Measurements from ENCODE around the gene THEMIS2. TPM values are rescaled to one million over a fixed set of nuclear protein-coding genes. Genes with fewer than 3 reads are reported as not detected.

THEMIS2 gene
- total RNA-seq, 1 donor from 2014 or later, result 4.6 TPM

GRCh38 chr1:27884006-27884954, 11.9 kb downstream of the THEMIS2 start:
- H3K27ac Mint-ChIP-seq (ENCODE audit: unreplicated experiment), result no peak overlapping the region
- DNase-seq, result no peak

GRCh38 chr1:27885114-27885528, 12.8 kb downstream of the THEMIS2 start:
- no peaks in the 10 kb centered on the region for H3K4me1 Mint-ChIP-seq (ENCODE audit: low read depth, unreplicated experiment)

More at GRCh38 chr1:27884006-27884954, 11.9 kb downstream of the THEMIS2 start:
- no peak for TF ChIP-seq CTCF (IDR thresholded peaks at IDR 0.05; ENCODE audit: partially characterized antibody, unreplicated experiment)
- peaks cover 2% of the 10 kb centered on the region for H3K4me1 Mint-ChIP-seq (ENCODE audit: low read depth, unreplicated experiment)
- H3K4me3 Mint-ChIP-seq (ENCODE audit: unreplicated experiment), result no peak overlapping the region
- H3K9me3 Mint-ChIP-seq (ENCODE audit: unreplicated experiment), result no peaks in the 10 kb centered on the region
- peaks cover 4% of the 10 kb centered on the region for H3K27me3 Mint-ChIP-seq (ENCODE audit: unreplicated experiment)
- no peaks in the 10 kb centered on the region for H3K36me3 Mint-ChIP-seq (ENCODE audit: unreplicated experiment)

DNA sequence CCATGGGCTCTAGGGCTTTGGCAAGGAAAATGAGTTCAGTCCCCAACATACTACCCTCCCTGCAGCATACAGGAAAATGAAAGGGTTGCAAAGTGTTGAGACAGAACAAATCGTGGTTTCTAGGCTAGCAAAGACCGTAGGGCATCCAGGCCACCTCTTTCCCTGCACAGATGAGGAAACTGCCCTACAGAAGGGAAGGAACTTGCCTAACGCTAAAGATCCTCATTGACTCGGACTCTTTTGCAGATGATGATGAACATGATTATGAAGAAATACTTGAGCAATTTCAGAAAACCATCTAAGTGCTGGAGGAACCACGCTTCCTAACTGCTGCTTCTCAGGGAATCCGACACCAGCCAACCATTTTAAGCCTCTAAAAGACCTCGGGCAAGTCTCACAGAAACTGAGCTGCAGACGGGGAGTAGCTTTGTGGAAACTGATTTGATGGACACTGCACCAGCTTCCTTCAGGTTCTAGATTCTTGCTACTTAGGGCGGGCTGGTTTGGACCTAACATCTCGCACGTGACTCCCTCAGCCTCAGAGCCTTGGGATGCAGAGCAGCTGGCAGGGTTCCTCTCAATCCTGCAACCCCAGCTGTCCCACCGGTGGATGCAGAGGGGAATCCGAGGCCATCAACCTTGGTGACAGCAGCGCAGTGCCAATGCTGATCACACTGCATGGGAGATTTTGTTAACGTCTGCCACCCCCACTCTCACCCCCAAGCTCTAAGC, 13.4 kb downstream of the THEMIS2 start:
- no peak overlapping the region for H3K4me3 Mint-ChIP-seq (ENCODE audit: unreplicated experiment)
- H3K27ac Mint-ChIP-seq (ENCODE audit: unreplicated experiment), result no peak overlapping the region
- H3K36me3 Mint-ChIP-seq (ENCODE audit: unreplicated experiment), result no peaks in the 10 kb centered on the region
- DNase-seq, result no peak
- H3K9me3 Mint-ChIP-seq (ENCODE audit: unreplicated experiment), result no peaks in the 10 kb centered on the region
- no peak for TF ChIP-seq CTCF (IDR thresholded peaks at IDR 0.05; ENCODE audit: partially characterized antibody, unreplicated experiment)
- H3K27me3 Mint-ChIP-seq (ENCODE audit: unreplicated experiment), result peaks cover 4% of the 10 kb centered on the region
- no peaks in the 10 kb centered on the region for H3K4me1 Mint-ChIP-seq (ENCODE audit: low read depth, unreplicated experiment)

More at GRCh38 chr1:27885114-27885528, 12.8 kb downstream of the THEMIS2 start:
- no peak for TF ChIP-seq CTCF (IDR thresholded peaks at IDR 0.05; ENCODE audit: partially characterized antibody, unreplicated experiment)
- Mint-ChIP-seq H3K4me3 (ENCODE audit: unreplicated experiment) (no peak overlapping the region), H3K36me3 (ENCODE audit: unreplicated experiment) (no peaks in the 10 kb centered on the region), H3K27me3 (ENCODE audit: unreplicated experiment) (peaks cover 4% of the 10 kb centered on the region), H3K9me3 (ENCODE audit: unreplicated experiment) (no peaks in the 10 kb centered on the region), H3K27ac (ENCODE audit: unreplicated experiment) (no peak overlapping the region)
- no peak for DNase-seq

DNA sequence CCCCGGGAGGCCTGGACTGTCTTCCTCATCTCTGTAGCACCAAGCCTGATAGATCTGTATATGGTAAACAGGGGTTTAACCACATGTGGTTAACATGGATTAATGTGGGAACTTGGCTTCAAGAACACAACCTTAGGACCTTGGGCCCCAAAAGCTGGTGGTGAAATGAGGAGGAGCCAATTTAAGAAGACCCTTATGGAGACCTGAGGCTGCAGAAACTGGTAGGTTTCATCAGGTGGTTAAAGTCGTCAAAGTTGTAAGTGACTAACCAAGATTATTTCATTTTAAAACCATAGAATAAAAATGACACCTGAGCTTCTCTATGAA, 14.0 kb downstream of the THEMIS2 start:
- Mint-ChIP-seq H3K27me3 (ENCODE audit: unreplicated experiment) (peaks cover 2% of the 10 kb centered on the region), H3K4me1 (ENCODE audit: low read depth, unreplicated experiment) (no peaks in the 10 kb centered on the region), H3K9me3 (ENCODE audit: unreplicated experiment) (no peaks in the 10 kb centered on the region), H3K36me3 (ENCODE audit: unreplicated experiment) (no peaks in the 10 kb centered on the region), H3K27ac (ENCODE audit: unreplicated experiment) (no peak overlapping the region), H3K4me3 (ENCODE audit: unreplicated experiment) (no peak overlapping the region)
- no peak for TF ChIP-seq CTCF (IDR thresholded peaks at IDR 0.05; ENCODE audit: partially characterized antibody, unreplicated experiment)
- no peak for DNase-seq

All from glutamatergic neuron (in vitro differentiated cells).